Measurements from ENCODE around the gene UBA52.
"Not testable (repeated sequence)": the region's sequence is repeated elsewhere in the genome, so short reads cannot be mapped to it uniquely, and the experiment has no call there.

Gene UBA52

GRCh38 chr19:18539372-18539771, 32.3 kb upstream of the UBA52 start:
- DNase-seq (ENCODE audit: extremely low spot score): no peak
- TF ChIP-seq, protein P1, sequence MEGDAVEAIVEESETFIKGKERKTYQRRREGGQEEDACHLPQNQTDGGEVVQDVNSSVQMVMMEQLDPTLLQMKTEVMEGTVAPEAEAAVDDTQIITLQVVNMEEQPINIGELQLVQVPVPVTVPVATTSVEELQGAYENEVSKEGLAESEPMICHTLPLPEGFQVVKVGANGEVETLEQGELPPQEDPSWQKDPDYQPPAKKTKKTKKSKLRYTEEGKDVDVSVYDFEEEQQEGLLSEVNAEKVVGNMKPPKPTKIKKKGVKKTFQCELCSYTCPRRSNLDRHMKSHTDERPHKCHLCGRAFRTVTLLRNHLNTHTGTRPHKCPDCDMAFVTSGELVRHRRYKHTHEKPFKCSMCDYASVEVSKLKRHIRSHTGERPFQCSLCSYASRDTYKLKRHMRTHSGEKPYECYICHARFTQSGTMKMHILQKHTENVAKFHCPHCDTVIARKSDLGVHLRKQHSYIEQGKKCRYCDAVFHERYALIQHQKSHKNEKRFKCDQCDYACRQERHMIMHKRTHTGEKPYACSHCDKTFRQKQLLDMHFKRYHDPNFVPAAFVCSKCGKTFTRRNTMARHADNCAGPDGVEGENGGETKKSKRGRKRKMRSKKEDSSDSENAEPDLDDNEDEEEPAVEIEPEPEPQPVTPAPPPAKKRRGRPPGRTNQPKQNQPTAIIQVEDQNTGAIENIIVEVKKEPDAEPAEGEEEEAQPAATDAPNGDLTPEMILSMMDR (IDR thresholded peaks at IDR 0.05; ENCODE audit: control extremely low read depth, extremely low read depth, low read depth, missing control alignments): no peak
- POLR2A ChIA-PET: no interaction called here
- CTCF ChIA-PET: interaction anchor here (1.1 to 1.4 kb wide), 2 partner anchors 17 to 50 kb away, joined by 3 to 4 read pairs; partner anchors contain the start of gene REX1BD

DNA sequence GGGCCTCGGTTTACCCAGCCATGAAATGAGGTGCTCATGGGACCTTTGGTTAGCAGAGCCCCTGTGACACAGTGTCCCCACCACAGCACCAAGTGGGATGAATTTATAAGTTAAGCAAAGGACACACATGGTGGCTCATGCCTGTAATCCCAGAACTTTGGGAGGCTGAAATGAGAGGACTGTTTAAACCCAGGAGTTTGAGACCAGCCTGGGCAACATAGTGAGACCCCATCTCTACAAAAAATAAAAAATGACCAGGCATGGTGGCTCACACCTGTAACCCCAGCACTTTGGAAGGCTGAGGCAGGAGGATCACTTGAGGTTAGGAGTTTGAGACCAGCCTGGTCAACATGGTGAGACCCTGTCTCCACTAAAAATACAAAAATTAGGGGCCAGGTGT, 31.5 kb upstream of the UBA52 start:
- CTCF ChIA-PET; DNase-seq (ENCODE audit: extremely low spot score): not testable (repeated sequence)
- POLR2A ChIA-PET: interaction anchor here (0.6 kb wide), 1 partner anchor 16 kb away, joined by 4 read pairs; no protein-coding TSS in a partner anchor

GRCh38 chr19:18541258-18541991, 30.2 kb upstream of the UBA52 start:
- CTCF ChIA-PET: interaction anchor here (1.0 to 1.3 kb wide), 3 partner anchors 12 to 52 kb away, joined by 3 to 4 read pairs (median 3); no protein-coding TSS in a partner anchor
- POLR2A ChIA-PET: no interaction called here
- DNase-seq (ENCODE audit: extremely low spot score): no peak
- TF ChIP-seq, protein P1 (IDR thresholded peaks at IDR 0.05; ENCODE audit: control extremely low read depth, extremely low read depth, low read depth, missing control alignments): no peak

GRCh38 chr19:18541992-18542940, 29.4 kb upstream of the UBA52 start:
- ChIA-PET POLR2A (interaction anchor here (0.6 kb wide), 1 partner anchor 12 kb away, joined by 3 read pairs; no protein-coding TSS in a partner anchor), CTCF (interaction anchor here (1.0 to 1.3 kb wide), 3 partner anchors 13 to 52 kb away, joined by 3 to 4 read pairs (median 3); no protein-coding TSS in a partner anchor)
- no peak for DNase-seq (ENCODE audit: extremely low spot score)

GRCh38 chr19:18542941-18543813, 28.5 kb upstream of the UBA52 start, which contains the start of gene FKBP8:
Gene FKBP8 (minus strand): TSS chr19:18543573. CDS start chr19:18541970, 1,603 bp downstream.
- POLR2A ChIA-PET: interaction anchor here (2.0 kb wide), 1 partner anchor 15 kb away, joined by 14 read pairs; the partner anchor contains the start of gene KXD1
- peak; percentile 98 for DNase-seq (ENCODE audit: extremely low spot score)
- CTCF ChIA-PET: interaction anchor here (0.7 to 2.2 kb wide), 9 partner anchors 11 to 92 kb away, joined by 4 to 19 read pairs (median 5); partner anchors contain the start of gene KXD1
- TF ChIP-seq, protein P1 (IDR thresholded peaks at IDR 0.05; ENCODE audit: control extremely low read depth, extremely low read depth, low read depth, missing control alignments): no peak

More at GRCh38 chr19:18541992-18542940, 29.4 kb upstream of the UBA52 start:
- TF ChIP-seq, protein P1 (IDR thresholded peaks at IDR 0.05; ENCODE audit: control extremely low read depth, extremely low read depth, low read depth, missing control alignments): no peak

DNA sequence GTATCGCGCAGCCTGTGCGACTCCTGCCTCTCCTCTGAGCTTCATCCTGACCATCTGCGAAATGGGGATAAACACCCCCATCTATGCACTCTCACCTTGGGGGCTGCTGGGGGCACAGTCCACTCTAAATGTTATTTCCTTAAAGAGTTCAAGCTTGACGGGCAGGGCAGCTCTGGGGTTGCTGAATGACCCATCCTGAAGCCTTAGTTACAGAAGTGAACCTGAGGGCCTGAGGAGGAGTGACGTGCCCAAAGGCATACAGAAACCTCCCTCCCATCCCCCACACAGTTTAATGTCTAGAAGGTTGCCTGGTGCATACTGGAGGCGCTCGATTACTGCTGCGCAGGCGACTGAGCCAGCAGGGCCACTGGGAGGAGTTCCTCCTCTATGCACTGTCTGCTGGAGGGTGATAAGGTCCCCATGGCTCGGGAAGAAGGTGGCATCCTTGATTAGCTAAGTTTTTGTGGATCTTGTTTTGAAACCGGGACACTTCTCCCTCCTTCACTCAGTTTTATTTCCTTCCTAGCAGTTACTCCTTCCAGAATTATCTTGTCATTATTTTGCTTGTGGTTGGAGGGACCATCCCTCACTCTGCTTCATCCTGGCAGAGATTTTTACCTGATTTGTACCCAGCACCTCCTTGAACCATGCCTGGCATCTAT, 27.7 kb upstream of the UBA52 start:
- ChIA-PET CTCF (interaction anchor here (0.7 to 2.2 kb wide), 13 partner anchors 8 to 304 kb away, joined by 3 to 19 read pairs (median 5); partner anchors contain the start of genes ELL and KXD1), POLR2A (interaction anchor here (0.6 to 2.0 kb wide), 2 partner anchors 10 to 14 kb away, joined by 3 to 14 read pairs; partner anchors contain the start of gene KXD1)
- peak; percentile 88 for DNase-seq (ENCODE audit: extremely low spot score)
- TF ChIP-seq, protein P1 (IDR thresholded peaks at IDR 0.05; ENCODE audit: control extremely low read depth, extremely low read depth, low read depth, missing control alignments): peak; percentile 67
